HG03565 (cell line): ENCODE results near the gene NR3C2.

Experiments
- ATAC-seq: cut with Tn5 transposase; IDR thresholded peaks from one replicate; pipeline ENCODE4 v1.9.1; 2021; ENCODE audit warnings: mild to moderate bottlenecking, moderate library complexity; ENCODE audit not compliant: unreplicated experiment

The NR3C2 gene

DNA sequence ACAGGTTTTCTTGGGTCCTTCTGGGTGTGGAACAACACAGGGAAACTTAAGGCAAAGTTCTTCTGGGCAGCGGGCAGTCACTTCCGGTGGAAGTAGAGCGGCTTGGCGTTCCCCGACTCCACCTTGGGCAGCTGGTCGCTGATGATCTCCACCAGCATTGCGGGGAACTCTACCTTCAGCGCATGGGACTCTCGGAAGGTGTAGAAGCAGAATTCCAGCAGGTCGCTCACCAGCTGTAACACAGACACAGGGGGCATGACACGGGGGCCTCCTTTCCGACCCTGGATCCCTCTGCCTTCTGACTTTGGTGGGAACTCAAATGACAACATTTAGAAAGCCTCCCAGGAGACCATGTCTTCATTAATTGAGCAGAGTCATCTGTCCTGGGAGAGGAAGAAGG is 360.9 kb downstream of the NR3C2 start:
- ATAC-seq = no peak

DNA sequence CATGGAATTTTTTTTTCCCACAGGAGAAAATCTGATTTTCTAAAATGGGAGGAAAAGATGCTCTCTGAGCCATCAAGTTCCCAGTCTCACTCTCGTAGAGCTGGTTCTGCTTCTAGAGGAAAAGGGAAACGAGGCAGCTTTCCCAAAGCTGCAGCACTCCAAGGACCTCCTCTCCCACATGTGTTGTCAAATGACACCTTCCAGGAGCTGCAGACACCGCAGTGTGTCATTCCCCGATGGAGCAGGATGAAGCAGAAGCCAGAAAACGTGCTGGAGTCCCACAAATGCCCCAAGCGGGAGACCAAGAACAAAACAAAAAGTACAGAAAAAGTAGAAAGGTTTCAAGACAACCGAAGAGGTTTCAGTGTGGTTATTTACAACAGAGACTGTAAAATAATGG is 362.3 kb downstream of the NR3C2 start:
- ATAC-seq = no peak

DNA sequence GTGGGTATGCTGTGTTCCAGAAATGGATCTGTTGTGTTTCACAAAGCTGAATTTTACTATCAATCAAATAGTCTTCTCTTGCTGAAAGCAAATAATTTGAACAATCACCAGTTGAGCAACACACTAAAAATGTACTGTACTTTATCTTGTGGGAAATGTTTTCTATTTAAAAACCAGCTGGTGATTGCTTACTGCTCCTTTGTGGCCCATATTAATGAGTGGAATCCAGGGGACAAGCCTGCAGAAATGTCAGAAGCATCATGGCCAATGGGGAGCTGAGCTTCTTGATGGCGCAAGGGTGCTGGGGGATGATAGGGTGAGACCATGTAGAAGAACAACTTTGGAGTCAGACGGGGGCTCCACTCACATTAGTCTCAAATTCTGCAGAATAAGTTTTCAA is 364.2 kb downstream of the NR3C2 start:
- no peak for ATAC-seq

DNA sequence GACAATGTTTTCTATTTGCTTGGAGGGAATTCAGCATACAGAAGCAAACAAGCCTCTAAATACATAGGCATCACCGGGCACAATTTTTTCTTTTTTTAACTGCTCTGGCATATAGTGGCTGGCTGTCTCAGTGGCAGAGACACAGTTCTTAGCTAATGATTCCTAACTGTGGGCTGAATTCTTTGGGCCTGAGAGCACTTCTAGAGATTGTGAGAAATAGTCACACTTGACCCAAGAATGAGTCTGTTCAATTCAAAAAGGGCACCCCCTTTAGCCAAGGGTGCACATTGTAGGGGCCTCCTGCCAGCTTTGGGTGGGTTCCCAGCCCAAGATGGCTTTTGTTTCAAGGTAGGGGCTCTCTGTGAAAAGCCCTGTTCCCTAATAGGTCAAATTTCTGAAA is 364.6 kb downstream of the NR3C2 start:
- no peak for ATAC-seq

DNA sequence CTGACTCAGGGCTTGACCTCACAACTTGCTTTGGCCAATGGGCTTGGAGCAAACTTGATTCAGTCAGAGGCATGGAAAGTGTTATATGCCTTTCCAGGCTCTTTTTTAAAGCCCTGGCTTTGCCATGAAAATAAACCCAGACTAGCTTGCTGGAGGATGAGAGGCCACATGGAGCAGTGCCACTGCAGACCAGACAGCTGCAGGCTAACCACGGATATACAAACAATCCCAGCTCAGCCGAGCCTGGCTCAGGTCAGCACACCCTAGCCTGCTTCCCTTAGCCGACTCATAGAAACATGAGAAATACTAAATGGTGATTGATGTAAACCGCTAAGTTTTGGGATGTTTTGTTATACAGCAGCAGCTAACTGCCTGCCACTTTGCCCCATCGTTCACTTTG is 365.2 kb downstream of the NR3C2 start:
- no peak for ATAC-seq

DNA sequence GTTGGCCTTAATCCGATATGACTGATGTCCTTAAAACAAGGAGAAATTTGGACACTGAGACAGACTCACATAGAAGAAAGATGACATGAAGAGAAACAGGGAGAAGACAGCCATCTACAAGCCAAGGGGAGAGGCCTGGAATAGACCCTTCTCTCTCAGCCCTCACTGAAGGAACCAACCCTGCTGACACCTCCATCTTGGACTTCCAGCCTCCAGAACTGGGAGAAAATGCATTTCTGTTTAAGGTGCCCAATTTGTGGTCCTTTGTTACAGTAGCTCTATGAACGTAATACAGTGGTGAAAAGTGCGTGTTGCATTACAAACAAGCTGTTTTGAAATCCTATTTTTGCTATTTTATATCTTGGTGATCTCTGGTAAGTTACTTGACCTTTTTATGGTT is 366.8 kb downstream of the NR3C2 start:
- ATAC-seq = no peak

DNA sequence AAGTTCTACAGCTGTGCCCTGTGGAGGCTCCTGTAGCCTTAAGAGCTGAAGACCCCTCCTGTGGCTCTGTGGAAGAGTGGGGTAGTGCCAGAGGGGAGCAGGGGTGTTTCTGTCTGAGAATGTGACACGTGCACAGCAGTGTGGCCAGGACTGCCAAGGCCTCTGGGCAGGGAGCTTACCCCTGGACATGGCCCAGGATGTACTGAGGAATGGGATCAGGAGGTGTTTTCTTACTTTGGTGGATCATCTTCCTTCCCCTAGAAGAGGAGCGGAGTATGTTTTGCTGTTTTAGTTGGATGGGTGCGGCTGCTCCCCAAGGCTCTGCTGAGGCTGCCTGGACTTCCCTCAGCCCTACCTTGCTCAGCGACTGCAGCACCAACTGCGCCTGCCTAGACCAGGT is 367.8 kb downstream of the NR3C2 start:
- no peak for ATAC-seq

DNA sequence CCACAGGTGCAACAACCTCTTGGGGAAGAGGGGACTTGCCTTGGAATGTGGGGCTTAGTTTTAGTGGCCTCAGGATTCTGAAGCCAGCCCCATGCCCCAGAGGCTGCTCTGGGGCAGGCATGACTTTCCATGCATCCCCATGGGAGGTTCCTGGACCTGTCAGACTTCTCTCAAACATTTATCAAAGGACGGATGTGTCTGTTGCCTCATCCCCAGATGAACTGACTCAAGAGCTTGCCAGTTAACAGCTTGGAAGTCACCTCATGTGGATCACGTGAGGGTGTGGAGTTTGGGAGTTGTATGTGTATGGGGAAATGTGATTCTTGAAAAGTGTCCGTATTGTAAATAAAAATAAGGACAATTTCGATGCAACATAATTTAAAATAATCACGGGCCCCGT is 368.9 kb downstream of the NR3C2 start:
- ATAC-seq = no peak

DNA sequence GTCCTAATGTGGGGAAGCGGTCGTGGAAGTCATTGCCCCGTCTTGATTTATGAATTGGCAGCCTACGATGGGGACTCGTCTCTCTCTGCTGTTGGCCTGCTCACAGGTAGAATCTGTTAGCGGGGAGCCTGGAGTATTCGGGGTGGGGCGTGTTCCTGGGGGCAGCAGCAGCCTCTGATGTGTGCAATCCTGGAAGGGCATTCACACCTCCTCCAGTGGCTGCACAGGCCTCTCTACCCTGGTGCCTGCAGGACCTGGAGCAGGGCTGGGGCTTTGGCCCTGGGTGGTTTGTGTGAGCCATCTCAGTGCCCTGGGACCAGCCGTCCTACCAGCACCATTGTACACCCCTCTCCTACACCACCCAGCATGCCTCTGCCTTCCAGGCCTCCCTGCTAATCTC is 369.4 kb downstream of the NR3C2 start:
- no peak for ATAC-seq

DNA sequence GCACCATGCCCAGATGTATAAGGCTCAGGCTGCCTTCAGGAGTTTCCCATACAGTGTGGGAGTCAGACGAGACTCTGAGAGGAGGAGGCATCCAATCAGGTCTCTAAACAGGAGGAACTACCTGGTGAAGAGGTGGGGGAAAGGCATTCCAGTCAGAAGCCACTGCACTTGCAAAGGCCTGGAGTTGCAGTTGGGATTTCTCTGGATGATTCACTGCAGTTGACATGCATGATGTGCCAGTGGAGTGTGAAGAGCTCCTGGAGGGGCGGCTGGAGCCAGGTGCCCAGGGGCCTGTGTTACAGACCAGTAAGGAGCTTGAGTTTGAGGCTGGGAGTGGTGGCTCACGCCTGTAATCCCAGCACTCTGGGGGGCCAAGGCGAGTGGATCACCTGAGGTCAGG is 371.2 kb downstream of the NR3C2 start:
- ATAC-seq = no peak

DNA sequence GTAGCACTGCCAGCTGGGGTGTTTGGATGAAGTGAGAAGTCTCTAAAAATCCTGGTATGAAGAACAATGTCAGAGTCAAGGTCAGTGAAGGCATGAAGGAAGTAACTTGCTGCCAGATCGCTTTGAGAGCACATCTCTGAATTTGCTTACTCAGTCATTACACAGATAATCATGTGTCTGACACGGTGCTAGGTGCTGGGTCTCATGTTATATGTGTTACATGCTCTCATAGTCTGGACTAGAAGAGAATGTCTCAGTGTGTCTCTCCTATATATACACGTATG is 372.4 kb downstream of the NR3C2 start:
- no peak for ATAC-seq

DNA sequence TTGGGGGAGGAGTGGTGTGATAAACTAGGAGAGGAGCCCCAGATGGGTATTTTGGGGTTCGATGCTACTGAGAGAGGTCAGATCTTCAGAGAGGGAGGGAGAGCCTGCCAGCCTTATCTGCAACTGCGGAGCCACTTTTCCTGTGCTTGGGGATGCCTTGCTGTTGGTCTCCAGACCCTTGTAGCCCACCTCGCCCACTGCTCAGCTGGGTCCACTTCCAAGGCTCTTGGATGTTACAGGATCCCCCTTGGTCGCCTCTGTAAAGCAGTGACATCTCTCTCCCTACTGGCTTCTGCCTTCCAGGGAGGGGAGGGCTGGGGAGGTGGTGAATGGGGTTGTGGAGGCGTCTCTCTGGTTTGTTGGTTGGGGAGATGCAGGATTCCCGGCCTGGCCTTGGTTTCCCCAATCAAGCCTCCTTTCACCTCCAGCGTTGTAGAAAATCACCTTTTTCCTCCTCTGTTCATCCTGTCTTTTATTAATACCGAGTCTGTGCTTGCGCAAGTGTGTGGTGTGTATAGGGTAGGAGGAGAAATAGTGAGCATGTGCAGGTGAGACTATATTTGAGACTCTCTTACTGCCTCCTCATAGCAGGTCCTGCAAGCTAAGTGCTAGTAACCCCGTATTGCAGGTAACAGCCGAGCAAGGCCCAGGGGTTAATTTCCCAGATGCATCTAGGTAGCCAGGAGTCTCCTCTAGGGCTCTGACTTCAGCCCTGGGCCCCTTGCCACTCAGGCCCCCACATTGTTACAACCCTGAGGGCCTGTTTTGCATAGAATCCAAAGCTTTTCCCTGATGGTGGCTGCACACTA is 372.9 kb downstream of the NR3C2 start:
- ATAC-seq = no peak

DNA sequence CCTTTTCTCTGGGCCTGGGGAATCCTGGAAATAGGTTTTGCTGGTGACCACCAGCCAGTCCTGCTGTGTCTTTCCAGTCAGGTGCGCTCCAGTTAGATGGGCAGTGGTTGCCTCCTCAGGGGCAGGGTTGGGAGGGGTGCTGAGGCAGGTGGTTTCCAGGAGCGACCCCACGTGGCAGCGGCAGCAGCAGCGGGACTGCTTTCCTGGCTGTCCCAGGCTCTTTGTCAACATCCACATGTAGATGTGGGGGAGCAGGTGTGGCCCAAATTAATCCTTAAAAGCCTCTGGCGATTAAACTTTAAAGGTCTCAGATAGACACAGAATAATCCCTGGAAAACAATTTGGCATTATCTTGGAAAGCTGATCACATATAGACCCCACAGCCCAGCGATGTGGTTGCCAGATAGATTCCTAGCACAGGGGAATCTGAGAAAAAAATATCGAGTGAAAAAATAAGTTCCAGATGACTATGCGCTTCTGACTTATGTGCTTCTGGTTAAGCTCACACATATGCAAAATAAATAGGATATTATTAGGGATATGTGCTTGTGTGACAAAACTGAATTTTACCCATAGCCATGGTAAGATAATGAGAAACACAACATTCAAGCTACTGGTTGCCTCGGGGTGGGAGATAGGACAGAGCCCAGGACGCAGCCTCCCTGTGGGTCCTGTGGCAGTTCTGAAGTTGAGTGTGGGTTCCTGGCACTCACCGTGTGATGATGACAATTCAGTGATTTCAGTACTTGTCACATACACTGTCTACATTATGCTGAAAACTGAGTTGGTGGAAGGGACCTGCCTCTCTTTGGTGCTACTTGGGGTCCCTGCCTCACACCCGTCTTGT is 373.9 kb downstream of the NR3C2 start:
- no peak for ATAC-seq

DNA sequence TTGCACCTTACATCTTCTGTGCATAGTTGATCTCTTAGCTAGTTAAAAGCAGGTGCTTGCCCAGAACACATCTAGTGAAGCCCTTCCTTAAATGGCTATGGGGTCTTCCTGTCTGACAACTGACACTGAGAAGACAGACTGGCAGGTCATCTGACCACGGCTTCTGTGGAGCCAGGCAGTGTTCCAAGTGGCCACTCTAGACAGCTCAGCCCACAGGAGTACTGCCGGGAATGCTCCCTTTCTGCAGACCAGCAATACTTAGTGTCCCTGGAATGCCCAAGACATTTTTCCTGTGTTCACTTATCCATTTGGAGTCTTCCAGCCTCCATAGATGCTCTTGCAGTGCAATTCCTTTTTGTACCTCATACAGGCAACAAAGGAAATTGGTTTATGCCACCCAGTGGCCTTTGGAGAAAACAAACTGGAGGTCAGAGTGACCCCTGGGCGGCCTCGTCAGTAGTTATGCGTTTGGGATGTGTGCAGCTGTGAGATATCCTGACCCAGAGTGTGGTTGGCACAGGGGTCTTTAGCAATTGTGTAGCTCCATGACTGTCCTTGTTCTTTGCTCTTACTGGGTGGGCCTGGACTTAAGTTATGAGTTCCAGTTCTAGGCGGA is 374.8 kb downstream of the NR3C2 start:
- no peak for ATAC-seq

DNA sequence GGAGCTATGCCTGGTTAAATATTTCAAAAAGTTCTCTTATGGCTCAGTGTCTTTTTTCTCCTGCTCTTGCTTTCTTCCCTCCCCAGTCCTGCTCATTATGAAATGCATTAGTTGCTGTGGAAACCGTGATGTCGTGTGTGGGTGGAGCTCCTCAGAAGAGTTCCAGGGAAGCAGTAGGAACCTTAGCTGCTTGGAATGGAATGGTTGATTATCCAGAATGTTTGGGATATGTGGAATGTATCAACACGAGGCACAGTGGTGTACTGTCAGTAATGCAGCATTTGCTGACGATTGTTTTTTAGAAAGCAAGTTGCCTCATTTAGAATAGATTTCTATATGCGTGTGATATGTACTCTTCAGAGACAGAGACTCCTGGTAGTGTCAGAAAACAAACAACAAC is 377.1 kb downstream of the NR3C2 start:
- no peak for ATAC-seq

DNA sequence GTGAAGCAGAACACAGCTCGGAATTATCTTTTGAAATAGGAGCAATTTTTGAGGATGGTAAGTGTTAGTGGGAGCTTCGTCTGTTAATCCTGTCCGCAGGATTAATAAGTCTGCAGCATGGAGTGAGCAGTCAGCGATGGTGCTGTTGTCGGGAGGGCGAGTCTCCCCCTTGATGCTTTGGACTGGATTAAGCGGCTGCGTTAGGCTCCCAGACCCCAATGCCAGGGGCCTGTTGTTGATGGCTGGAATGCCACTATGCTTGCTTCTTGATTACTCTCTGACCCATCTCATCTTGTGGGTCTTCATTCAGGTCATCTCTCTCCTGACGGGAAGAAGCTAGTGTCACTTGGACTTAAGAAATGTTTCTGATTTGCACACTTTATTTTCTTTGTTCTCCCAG is 377.8 kb downstream of the NR3C2 start:
- no peak for ATAC-seq

DNA sequence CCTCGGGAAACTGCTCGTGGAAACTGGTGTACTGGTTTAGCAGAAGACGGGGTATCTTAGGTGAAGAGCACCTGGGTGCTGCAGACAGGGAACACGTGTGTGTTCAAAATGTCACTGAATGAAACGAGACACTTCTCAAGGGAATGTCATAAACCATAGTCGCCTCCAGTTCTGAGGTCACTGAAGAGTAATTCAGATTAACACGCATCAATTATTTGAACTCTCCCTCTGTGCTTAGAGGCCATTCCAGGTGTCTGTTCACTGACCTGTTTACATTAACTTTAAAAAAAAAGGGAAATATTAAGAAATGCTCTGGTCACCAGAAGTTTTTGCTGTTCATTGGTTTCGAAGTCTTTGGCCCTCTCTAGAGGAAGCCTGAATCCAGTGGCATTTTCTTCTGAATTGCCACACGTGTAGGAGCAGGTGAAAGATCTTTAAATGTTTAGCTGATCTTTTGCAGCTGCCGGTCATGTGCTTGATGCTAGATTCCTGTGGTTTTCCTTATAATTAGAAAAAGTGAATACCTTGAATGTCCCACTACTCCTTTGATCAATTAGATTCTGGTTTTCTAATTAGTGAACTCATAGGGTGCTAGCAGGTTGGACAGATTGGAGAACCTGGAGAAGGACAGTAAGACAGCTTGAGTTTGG is 379.8 kb downstream of the NR3C2 start:
- no peak for ATAC-seq

DNA sequence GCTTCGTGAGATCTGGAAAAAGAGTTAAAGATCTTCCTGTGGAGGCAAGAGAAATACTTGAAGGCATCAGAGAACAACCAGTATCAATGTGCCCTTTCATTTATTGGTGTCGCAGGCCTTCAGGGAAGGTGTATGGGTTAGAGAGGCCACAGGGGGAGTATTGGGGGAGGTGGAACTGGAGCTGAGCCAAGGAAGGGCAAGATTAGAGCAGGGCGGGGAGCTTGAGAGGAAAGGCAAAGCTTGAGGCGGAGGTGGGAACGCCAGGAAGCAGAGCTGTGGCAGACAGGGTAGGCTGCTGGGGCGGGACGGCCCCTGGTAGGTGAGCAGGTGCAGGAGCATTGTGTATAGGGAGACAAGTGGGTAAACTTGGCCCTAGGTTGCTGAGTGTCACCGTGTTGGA is 380.4 kb downstream of the NR3C2 start:
- no peak for ATAC-seq

DNA sequence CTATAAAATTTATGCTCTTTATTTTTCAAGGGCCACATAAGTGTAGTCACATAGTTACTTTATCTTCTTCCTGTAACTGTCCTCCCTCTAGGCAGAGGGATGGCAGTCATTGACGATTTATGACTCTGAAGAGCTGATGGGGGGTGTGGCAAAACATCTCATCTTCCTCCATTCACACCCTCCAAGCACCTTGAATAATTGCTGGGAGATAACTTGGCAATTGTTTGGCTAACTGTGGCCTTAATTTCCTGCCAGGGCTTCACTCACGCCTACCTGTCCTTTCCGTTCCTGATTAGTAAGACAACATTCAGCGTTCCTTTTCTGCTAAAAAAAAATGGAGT is 381.1 kb downstream of the NR3C2 start:
- no peak for ATAC-seq

DNA sequence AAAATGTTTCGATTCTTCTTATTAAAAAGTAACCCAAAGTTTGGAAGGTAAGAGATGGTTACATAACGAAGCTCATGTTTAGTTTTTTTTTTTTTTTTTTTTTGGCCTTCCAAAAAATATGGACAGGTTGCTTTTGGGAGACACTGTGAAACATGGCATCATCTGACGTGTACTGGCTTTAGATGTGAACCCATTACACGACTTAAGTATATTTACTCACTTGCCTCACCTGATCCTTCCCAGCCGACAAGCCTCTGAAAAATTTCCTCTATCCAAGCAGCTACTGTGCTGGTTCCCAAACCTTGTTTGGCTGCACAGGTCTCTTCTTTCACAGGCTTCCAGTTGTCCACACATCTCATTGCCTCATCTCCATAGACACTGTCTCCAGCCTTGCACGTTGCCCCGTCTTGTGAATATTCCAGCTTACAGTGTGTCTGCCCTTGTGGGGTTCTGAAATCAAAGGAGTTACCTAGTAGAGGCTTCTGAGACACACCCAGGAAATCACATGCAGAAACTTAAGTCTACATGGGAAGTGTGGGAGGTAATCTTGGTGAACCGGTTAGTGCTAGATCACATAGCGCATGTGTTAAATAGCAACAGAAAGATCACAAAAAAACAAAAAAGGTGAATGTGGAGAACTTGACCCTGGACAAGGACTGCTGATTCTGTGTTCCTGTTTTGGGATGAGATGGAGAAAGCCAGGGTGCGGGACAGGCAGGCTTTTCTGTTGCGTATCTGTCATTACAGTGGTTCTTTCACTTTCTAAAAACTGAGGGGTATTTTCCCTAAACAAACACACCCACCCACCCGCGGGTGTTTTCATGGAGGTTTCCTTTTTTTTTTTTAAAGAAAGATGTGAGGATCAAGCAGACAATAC is 381.7 kb downstream of the NR3C2 start:
- no peak for ATAC-seq
